NCI-H128 (cell line): ENCODE data around the gene SLC5A2.
A peak's percentile ranks its signal among the peaks of the same experiment; 100 is the strongest.
"Not testable (repeated sequence)": the region's sequence is repeated elsewhere in the genome, so short reads cannot be mapped to it uniquely, and the experiment has no call there.

Experiments used
- DNase-seq: peaks from one replicate; lab custom pipeline; 2025; ENCODE audit not compliant: unreplicated experiment; lab: John Stamatoyannopoulos, UW

The SLC5A2 gene

DNA sequence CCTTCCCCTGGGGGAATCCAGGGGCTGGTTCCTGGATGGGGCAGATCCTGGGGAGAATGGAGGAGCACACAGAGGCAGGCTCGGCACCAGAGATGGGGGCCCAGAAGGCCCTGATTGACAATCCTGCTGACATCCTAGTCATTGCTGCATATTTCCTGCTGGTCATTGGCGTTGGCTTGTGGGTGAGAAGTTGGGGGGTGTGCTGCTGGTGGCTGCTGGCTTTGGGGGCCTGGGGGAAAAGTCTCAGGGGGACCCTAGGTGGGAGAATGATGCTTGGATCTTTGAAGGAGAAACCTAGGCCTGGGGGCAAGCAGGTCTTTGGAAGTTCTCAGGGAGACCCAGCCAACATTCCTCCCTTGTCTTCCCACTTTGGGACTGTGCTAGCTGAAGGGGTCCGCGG, at the start of gene SLC5A2:
SLC5A2 (plus strand) TSS at position 43 of the 400 bp plus-strand sequence; CDS start at position 57, 14 bp downstream.
- no peak for DNase-seq

DNA sequence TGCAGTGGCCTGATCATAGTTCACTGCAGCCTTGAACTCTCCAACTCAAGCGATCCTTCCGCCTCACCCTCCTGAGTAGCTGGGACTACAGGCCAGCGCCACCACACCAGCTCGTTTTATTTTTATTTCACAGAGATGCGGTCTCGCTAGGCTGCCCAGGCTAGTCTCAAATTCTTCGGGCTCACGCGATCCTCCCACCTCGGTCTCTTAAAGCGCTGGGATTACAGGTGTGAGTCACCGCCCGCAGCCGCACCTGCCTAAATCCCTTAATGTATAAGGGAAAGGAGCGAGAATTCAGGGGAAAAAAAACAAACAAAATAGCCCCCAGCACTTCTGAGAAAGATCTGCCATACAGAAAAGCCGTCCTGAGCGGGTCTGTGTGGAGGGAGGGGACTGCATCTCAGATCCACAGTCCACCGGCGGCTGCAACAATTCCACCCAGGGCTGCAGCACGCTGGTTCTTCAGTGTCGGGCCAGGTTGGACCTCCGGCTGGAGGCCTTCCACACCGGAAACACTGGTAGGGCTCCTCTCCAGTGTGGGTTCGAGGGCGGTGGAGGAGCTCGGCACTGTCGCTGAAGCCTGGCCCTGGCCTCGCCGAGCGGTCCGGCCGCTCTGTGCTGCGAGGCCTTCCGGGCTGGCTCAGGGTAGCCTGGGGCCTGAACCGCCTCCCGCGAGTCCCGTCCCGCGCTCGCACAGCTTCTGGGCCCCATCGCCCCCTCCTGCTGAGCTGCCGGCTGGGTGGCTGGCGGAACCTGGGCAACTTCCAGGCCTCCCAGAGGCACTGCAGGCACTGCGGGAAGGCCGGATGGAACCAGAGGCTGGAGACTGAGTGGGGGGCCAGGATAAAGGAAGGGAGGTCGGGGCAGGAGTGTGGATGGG, 47.3 kb upstream of the SLC5A2 start:
- no peak for DNase-seq

DNA sequence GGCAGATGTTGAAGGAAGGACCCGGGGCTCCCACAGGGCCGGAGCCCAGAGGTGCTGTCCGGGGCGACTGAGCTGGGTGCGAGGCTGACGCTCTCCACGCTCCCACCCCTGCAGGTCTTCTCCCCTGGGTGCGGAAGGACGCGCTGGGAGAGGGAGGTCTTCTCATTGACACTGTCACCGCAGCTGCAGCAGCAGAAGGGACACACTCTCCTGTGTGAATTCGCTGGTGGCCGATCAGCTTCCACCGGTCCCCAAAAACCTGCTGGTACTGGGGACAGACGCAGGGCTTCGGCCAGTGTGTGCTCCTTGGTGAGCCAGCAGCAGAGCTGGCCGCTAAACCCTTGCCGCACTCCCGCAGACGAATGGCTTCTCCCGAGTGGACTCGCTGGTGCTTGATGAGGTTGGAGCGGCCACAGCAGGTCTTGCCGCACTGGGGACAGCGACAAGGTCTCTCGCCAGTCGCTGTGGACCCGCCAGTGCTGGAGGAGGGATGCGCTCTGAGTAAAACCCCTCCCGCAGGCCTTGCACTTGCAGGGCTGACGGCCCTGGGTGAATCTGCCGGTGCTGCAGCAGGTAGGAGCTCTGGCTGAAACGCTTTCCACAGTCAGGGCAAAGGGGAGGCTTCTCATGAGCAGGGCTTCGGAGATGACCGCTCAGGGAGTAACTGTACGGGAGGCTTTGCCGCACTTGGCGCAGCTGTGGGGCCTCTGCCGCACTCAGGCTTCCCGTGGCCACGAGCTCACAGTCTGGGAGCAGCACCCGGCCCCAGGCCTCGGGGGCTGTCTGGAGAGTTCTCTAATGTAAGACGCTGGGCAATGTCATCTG, 46.5 kb upstream of the SLC5A2 start:
- DNase-seq: no peak

DNA sequence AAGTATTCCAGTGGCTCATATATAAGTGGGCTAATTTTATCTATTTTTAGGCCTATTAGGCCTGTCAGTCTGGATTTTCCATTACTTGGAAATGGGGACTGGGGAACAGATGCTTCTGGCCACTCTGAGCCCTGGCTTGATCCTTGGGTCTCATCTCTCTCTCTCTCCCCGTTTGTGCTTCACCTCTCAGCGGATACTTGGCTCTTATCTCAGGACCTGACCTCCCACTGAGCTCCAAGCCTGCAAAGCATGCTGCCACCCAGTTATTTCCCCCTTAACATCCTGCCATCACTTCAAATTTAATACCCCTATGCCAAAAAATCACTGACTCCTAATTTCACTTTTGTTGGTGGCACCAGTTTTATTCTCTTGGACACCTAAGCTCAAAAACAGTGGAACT, 44.5 kb upstream of the SLC5A2 start:
- DNase-seq: no peak

DNA sequence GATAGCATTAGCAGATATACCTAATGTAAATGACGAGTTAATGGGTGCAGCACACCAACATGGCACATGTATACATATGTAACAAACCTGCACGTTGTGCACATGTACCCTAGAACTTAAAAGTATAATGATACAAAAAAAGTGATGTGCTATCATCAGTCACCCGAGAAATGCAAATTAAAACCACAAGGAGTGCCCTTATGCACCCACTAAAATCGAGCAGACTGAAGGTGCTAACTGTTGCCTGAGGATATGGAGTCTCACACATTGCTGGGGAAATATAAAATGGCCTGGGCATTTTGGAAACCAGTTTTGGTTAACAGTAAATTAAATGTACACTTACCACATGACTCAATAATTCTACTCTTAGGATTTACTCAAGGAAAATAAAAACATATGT, 43.9 kb upstream of the SLC5A2 start:
- DNase-seq: not testable (repeated sequence)

DNA sequence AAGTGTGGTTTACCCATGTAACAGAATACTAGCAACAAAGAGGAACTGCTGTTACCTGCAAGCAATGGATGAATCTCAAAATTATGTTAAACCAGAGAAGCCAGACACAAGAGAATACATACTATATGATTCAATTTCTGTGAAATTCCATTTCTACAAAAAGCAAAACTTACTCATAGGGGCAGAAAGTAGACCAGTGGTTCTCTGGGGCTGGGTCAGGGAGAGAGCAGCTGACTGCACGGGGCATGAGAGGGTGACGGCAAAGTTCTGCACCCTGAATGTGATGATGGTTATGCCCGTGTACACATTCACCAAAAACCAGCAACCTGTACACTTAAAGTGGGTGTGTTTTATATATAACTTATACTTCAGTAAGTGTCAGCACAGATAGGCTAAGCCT, 43.4 kb upstream of the SLC5A2 start:
- no peak for DNase-seq

DNA sequence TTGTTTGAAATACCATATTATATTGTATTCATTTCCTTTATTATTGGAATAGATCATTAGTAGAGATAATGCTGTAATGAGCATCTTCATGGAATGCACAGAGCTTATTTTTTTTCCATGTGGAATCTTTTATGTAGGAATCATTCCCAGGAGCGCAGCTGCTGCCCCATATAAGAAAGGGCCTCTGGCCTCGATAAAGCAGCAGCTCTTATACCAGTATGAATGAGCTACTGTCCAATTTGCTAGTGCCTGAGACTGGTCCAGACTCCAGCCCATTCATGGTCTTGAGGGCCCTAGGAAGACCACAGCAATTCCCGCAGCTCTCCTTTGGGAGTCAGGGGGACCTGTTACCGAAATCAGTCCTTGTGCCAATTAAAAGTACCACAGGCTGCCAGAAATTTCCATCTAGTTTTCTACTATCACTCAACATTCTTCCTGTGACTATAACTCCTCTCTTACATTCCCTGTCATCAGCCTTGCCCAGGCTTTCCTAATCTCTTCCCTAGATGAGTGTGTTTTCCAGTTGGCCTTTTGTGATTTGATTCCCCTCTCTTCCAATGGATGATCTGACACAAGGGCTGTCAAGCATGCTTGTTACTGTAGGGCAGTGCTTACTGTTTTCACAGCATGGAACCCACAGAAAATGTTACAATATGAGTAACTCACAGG, 42.3 kb upstream of the SLC5A2 start:
- DNase-seq: no peak

DNA sequence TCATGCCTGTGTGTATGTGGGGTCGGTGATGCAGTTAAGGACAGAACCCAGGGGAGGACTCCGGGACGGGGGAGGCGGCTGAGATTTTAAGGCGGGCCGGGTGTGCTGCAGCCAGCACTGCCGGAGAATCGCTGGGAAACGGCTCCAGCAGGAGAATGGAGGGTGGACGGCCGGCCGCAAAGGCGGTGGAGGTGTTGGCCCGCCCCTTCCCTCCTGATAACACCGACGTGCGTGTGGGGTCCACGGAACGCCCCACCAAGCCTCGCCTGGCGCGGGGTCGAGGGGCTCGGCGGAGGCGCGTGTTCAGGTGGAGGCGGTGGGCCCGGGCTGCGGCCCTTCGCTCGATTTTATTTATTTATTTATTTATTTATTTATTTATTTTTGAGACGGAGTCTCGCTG, 41.0 kb upstream of the SLC5A2 start:
- DNase-seq: no peak

DNA sequence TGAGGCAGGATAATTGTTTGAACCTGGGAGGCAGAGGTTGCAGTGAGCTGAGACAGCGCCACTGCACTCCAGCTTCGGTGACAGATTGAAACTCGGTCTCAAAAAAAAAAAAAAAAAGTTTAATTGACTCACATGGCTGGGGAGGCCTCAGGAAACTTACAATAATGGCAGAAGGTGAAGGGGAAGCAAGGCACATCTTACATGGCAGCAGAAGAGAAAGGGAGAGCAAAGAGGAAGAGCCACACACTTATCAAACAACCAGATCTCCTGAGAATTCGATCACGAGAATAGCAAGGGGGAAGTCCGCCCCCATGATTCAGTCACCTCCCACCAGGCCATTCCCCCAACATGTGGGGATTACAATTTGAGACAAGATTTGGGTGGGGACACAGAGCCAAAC, 37.0 kb upstream of the SLC5A2 start:
- DNase-seq: not testable (repeated sequence)

DNA sequence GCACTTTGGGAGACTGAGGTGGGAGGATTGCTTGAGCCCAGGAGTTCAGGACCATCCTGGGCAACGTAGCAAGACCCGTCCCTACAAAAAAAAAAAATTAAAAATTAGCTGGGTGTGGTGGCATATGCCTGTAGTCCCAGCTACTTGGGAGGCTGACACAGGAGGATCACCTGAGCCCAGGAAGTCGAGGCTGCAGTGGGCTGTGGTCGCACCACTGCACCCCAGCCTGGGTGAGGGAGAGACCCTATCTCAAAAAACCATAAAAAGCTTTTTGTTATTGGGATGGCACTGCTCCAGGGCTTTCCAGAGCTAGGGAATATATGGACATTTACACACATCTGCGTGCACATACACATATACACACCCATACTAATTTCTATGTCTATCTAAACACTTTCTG, 31.7 kb upstream of the SLC5A2 start:
- no peak for DNase-seq

DNA sequence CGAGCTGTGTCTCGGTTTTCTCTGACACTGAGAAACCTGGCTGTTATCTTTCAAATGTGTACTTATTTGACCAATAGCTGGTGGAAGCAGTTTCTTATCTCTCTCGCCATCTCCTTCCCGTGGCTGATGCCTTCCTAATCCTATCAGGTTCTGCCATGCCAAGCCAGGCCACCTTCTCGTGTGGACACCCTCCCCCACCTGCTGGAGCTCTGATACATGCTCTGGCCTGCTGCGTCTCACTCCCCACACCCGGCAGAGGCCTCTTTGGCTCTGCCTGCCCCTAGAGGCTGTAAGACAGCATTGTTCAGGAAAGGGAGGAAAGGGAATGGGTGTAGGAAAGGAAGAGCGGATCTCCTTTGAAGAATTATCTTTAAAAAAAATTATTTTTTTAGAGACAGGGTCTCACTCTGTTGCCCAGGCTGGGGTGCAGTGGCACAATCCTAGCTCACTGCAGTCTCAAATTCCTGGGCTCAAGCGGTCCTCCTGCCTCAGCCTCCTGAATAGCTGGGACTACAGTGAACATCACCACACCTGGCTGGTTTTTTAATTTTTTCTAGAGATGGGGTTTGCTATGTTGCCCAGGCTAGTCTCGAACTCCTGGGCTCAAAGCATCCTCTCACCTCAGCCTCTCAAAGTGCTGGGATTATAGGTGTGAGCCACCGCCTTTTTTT, 31.1 kb upstream of the SLC5A2 start:
- DNase-seq: no peak

DNA sequence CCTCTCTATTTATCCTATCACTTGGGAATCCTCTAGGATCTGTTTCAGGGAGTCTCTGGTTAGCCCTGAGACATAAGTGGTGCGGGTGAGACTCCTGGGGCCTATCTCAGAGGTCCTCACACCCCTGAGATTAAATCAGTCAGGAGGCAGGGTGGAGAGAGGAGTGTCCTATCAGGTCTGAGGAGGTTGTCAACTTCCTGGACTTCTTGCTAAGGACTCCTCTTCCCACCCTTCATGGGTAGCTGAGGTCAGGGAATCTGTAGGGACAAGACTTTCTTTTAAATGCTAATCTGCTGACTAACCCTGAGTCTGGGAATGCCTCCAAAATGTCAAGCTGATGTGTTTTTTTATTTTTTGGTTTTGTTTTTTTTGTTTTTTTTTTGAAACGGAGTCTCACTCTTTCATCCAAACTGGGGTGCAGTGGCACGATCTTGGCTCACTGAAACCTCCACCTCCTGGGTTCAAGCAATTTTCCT, 30.3 kb upstream of the SLC5A2 start:
- DNase-seq: no peak

DNA sequence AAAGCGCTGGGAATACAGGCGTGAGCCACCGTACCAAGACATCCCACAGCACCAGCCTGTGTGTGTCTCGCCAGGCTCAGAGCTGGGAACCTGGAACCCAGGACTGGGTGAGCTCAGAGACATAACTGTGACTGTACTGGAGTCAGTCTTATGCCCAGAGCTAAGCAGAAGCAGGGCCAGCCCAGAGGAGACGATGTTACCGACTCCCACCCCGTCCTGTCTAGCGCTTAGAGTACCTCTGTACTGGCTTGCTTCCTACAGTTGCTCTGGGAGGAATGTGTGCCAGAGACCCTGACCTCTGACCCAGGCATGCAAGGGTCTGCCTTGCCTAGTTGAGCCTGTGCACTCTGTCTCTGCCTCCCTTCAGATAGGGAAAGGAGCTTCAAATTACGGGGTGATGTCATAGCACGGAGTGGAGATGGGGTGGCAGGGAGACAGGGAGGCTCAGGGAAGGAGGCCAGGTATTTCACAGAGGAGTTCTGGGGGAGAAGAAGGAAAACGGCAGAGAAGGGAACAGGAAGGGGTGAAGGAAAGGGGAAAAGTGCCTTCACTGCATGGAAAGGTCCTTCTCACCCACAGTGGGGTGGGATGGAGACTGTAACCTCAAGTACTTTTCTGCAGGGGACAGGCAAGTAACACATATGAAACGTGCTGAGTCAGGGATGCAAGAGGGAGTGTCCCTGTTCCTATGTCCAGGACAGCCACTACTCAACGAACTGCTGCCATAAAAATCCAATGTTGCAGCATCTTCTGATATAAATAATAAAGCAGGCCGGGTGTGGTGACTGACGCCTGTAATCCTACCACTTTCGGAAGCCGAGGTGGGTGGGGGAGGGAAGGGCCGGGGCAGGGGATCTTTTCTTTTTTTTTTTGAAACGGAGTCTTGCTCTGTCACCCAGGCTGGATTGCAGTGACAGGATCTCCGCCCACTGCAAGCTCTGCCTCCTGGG, 29.4 kb upstream of the SLC5A2 start:
- no peak for DNase-seq

DNA sequence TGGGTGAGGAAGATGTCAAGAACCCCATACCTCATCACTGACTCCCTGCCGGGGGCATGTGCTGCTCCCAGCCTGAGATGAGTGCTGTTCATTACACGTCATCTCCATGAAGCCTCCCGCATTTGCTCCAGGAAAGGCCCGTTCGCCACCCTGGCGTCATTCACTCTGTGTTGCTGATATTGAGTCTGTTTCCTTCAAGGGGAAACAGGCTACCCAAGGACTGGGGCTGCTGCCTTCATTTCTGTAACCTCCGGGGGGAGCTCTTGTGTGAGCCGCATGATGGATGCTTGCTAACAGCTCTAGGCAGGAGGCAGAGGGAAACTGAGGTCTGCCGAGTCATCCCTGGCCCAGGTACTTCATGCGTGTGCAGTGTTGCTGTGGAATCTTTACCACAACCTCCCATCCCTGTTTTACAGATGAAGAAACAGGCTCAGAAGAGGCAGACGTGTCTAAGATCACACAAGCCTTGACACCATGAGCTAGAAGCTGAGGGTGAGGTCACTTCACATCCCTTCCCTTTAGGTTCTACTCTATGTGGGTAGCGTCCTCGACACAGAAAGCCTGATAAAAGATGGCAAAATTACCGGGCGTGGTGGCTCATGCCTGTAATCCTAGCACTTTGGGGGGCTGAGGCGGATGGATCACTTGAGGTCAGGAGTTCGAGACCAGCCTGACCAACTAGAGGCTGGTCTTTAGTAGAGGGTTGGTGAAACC, 27.2 kb upstream of the SLC5A2 start:
- no peak for DNase-seq

DNA sequence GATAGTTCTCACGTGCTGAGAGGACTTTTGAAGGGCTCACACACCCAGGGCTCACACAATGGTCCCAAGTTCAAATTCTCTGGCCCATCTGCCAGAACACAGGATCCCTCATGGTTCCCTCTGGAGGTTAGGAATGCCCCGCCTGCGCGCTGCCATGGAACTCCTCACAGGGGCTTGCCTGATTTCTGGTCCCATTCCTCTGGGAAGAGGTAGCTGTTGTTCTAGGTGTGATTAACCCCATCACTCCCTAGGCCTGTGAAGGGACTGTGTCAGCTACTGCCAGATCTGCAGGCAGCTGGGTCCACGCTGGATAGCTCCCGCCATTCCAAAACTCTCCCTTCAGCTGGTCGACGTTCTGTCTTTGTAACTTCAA, 25.9 kb upstream of the SLC5A2 start:
- no peak for DNase-seq

DNA sequence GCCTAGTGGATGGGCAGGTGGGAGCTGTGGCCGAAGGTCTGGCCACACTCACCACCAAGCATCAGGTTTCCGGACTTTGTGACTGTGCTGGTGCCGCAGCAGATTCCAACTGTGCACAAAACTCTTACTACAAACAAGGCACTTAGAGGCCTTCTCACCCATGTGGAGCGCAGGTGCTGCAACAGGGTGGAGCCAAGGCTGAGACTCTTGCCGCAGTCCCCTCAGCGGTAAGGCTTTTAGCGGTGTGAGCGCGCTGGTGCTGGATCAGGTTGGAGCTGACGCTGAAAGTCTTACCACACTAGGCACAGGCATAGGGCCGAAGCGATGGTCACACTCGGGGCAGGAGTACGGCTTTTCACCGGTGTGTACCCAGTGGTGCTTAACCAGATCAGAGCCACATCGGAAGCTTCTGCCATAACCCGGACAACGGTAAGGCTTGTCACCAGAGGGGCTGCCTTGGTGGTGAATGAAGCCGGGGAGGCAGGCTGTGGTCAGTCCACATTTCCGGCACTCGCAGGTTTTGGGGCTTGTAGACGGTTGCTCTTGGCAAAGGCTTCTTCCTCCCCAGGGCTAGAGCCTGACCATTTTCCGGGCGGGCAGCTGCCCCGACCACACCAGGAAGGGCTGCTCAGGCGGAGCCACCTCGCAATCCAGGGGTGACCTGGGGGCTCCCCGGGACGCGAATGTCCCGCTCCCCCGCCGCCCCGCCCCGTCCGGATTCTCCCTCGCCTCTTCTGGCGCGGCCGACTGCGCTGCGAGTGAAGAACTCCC, 24.7 kb upstream of the SLC5A2 start:
- DNase-seq: no peak

DNA sequence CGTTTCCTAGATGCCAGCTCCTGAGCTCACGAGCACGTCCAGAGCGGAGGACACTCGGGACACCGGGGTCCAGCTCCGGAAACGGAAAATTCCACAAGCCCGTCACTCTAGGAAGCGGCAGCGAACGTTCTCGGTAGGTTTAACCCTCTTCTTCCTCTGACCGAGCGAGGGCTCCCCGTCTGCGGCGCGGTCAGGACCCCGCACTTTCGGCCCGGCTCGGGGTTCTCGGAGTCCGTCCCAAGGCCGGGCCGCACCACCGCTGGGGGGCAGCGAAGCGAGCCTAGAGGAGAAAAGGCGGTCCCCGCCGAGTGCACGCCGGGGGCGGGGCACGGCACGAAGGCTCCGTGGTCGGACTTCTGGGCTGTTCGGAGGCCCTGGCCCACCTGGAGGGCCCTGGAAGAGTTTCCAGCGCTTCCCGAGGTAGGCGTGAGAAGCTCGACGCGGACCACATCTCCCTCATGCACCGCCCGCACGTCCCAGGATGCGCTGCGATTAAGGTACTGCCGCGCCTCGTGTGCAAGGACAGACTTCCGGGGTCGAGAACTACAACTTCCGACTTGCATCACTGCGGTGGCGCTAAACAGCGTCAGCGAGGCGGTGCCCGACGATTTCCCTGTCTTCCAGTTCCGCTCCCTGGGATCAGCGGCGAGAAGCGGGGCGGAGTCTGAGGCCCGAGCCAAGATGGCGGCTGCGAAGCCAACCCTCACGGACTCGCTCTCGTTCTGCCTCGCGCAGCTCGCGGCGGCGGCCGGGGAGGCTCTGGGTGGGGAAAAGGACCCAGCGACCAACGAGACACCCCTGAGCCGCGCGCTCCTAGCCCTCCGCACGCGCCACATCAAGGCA, 23.9 kb upstream of the SLC5A2 start, which contains the start of gene ARMC5:
ARMC5 (plus strand) TSS at position 658 of the 843 bp plus-strand sequence; CDS start at position 682, 24 bp downstream.
- DNase-seq: peak; percentile 81
